HG02588 (cell line): ENCODE results near the gene CRYBG1.
"Not testable (repeated sequence)": the region's sequence is repeated elsewhere in the genome, so short reads cannot be mapped to it uniquely, and the experiment has no call there.

Experiments
- ATAC-seq: cut with Tn5 transposase; IDR thresholded peaks from one replicate; pipeline ENCODE4 v1.9.1; 2021; ENCODE audit warnings: mild to moderate bottlenecking, moderate library complexity; ENCODE audit not compliant: unreplicated experiment

The CRYBG1 gene

GRCh38 chr6:106496823-106497222, 136.3 kb downstream of the CRYBG1 start:
- ATAC-seq, result no peak

- ATAC-seq, result no peak
These were observed 141.4 kb downstream of the CRYBG1 start for GRCh38 chr6:106501960-106502371.

- ATAC-seq, result no peak
These were observed 142.0 kb downstream of the CRYBG1 start for GRCh38 chr6:106502559-106502958.

GRCh38 chr6:106508277-106508676, 147.8 kb downstream of the CRYBG1 start:
- ATAC-seq, result no peak

GRCh38 chr6:106508834-106509233, 148.3 kb downstream of the CRYBG1 start:
- no peak for ATAC-seq

GRCh38 chr6:106509420-106510089, 149.0 kb downstream of the CRYBG1 start:
- ATAC-seq, result no peak

GRCh38 chr6:106510090-106510970, 149.8 kb downstream of the CRYBG1 start:
- ATAC-seq, result peak; percentile 35

- ATAC-seq, result no peak
These were observed 151.0 kb downstream of the CRYBG1 start for GRCh38 chr6:106511288-106512047.

- peak; percentile 61 for ATAC-seq
These were observed 151.8 kb downstream of the CRYBG1 start for GRCh38 chr6:106512048-106512967.

- no peak for ATAC-seq
These were observed 152.6 kb downstream of the CRYBG1 start for GRCh38 chr6:106512968-106513574.

GRCh38 chr6:106513808-106514582, 153.5 kb downstream of the CRYBG1 start:
- ATAC-seq, result no peak

GRCh38 chr6:106514583-106514885, 154.0 kb downstream of the CRYBG1 start:
- ATAC-seq, result no peak

GRCh38 chr6:106515582-106515981, 155.1 kb downstream of the CRYBG1 start:
- ATAC-seq, result not testable (repeated sequence)

GRCh38 chr6:106516616-106517015, 156.1 kb downstream of the CRYBG1 start:
- ATAC-seq, result no peak

- no peak for ATAC-seq
These were observed 157.2 kb downstream of the CRYBG1 start for GRCh38 chr6:106517706-106518105.

GRCh38 chr6:106518748-106519147, 158.2 kb downstream of the CRYBG1 start:
- no peak for ATAC-seq

GRCh38 chr6:106519460-106520394, 159.2 kb downstream of the CRYBG1 start:
- peak; percentile 59 for ATAC-seq

- peak; percentile 69 for ATAC-seq
These were observed 160.3 kb downstream of the CRYBG1 start for GRCh38 chr6:106520711-106521401.
